NB4 (cell line): ENCODE results near the gene SH2D5.

ENCODE experiments used
- DNase-seq: peaks from one replicate; pipeline ENCODE4 v3.0.0; 2010; ENCODE audit warnings: low read depth
- H3K4me3 ChIP-seq: one replicate; pipeline ENCODE4 v1.5.1; 2011; ENCODE audit warnings: mild to moderate bottlenecking, low read depth, low read length, moderate library complexity
- CTCF ChIP-seq: IDR thresholded peaks from one replicate; pipeline ENCODE4 v1.5.1; 2012; ENCODE audit warnings: low read depth, low read length
- MAX ChIP-seq: IDR thresholded peaks from 2 replicates; pipeline ENCODE4 v1.6.1; 2011; ENCODE audit warnings: low read depth, low read length
- MYC ChIP-seq: IDR thresholded peaks from 2 replicates; pipeline ENCODE4 v1.6.1; 2011; ENCODE audit warnings: low read depth, low read length
- POLR2A ChIP-seq: IDR thresholded peaks from 2 replicates; pipeline ENCODE4 v1.6.1; 2011; ENCODE audit warnings: mild to moderate bottlenecking; ENCODE audit not compliant: insufficient read length; ENCODE audit errors: extremely low read depth

Gene SH2D5

GRCh38 chr1:20686883-20687725 lies 45.4 kb downstream of the SH2D5 start:
- H3K4me3 ChIP-seq = no peak overlapping the region
- DNase-seq = no peak

GRCh38 chr1:20685741-20686140 lies 46.8 kb downstream of the SH2D5 start:
- no peak overlapping the region for H3K4me3 ChIP-seq
- TF ChIP-seq MAX (no peak), MYC (no peak), POLR2A (no peak), CTCF (no peak)
- no peak for DNase-seq

More at GRCh38 chr1:20686883-20687725, 45.4 kb downstream of the SH2D5 start:
- TF ChIP-seq CTCF (no peak), POLR2A (no peak), MAX (no peak), MYC (no peak)

GRCh38 chr1:20685099-20685662 lies 47.3 kb downstream of the SH2D5 start:
- no peak for DNase-seq
- no peak overlapping the region for H3K4me3 ChIP-seq

GRCh38 chr1:20684651-20685050 lies 47.9 kb downstream of the SH2D5 start:
- no peak for DNase-seq
- no peak for TF ChIP-seq POLR2A
- H3K4me3 ChIP-seq = no peak overlapping the region

More at GRCh38 chr1:20685099-20685662, 47.3 kb downstream of the SH2D5 start:
- TF ChIP-seq MYC (no peak), CTCF (no peak), POLR2A (no peak), MAX (no peak)

- TF ChIP-seq MYC (no peak), POLR2A (no peak), CTCF (no peak), MAX (no peak)
- H3K4me3 ChIP-seq = no peak overlapping the region
- no peak for DNase-seq
These were observed 48.4 kb downstream of the SH2D5 start for GRCh38 chr1:20684050-20684620.

GRCh38 chr1:20683614-20684013 lies 48.9 kb downstream of the SH2D5 start:
- no peak overlapping the region for H3K4me3 ChIP-seq
- no peak for TF ChIP-seq MAX
- TF ChIP-seq CTCF = no peak
- TF ChIP-seq MYC = no peak
- TF ChIP-seq POLR2A = no peak
- DNase-seq = no peak
